Endothelial cell of umbilical vein (primary cell): ENCODE results near the gene MGST3. TPM values are rescaled to one million over a fixed set of nuclear protein-coding genes. Genes with fewer than 3 reads are reported as not detected.

ENCODE experiments used
- BruUV-seq: library from RNA; stranded (reverse); fragments of 400-500 nt; replicated peaks from 2 replicates; lab custom pipeline; 2021; lab: Mats Ljungman, UMichigan
- CTCF ChIA-PET: fragments of 300-600, 350-600 bp; sonication (Branson Sonifier 250); formaldehyde crosslinking; loops from one replicate; lab custom pipeline; 2021; ENCODE audit warnings: antibody characterized with exemption, inconsistent platforms; lab: Charles Lee
- POLR2A ChIA-PET: fragments of 300-600, 350-600 bp; sonication (Branson Sonifier 250); formaldehyde crosslinking; loops from one replicate; lab custom pipeline; 2021; ENCODE audit warnings: antibody characterized with exemption, inconsistent platforms; lab: Charles Lee
- DNase-seq: peaks from one replicate; pipeline ENCODE4 v3.0.0-alpha.2; 2011; ENCODE audit warnings: low read depth, low spot score
- FAIRE-seq: peaks from 2 replicates; lab custom pipeline; 2011; peaks lifted over from hg19 to GRCh38; lab: Jason Lieb, UNC
- H2AFZ ChIP-seq: 2 replicates; pipeline ENCODE4 v1.6.0; 2012; ENCODE audit warnings: low read depth, low read length, control low read depth, inconsistent platforms
- H3K27ac ChIP-seq: 2 replicates; pipeline ENCODE4 v1.5.1; 2011; ENCODE audit warnings: low read depth, mild to moderate bottlenecking, control low read depth, low read length, moderate library complexity; ENCODE audit not compliant: insufficient read depth
- H3K27me3 ChIP-seq, 2 experiments: 2 replicates each; pipeline versions ENCODE4 v1.6.0 to v1.6.1; 2011; ENCODE audit warnings: low read length in 2 of 2, mixed read lengths in 1 of 2; ENCODE audit not compliant: control insufficient read depth in 2 of 2, insufficient read depth in 2 of 2
- H3K36me3 ChIP-seq, 2 experiments: 2 replicates in 1 of 2; 3 replicates in 1 of 2; pipeline ENCODE4 v1.5.1; 2011; ENCODE audit warnings: low read length in 2 of 2, mild to moderate bottlenecking in 1 of 2, moderate library complexity in 1 of 2; ENCODE audit not compliant: control insufficient read depth in 2 of 2, insufficient read depth in 2 of 2; ENCODE audit errors: extremely low read depth in 1 of 2
- H3K4me1 ChIP-seq: 3 replicates; pipeline ENCODE4 v1.5.1; 2011; ENCODE audit warnings: mild to moderate bottlenecking, low read length; ENCODE audit not compliant: control insufficient read depth, insufficient read depth; ENCODE audit errors: extremely low read depth
- H3K4me2 ChIP-seq: 2 replicates; pipeline ENCODE4 v1.6.1; 2011; ENCODE audit warnings: low read length, control low read depth, mixed read lengths; ENCODE audit not compliant: insufficient read depth
- H3K4me3 ChIP-seq, 3 experiments: fragments of 200-600 bp in 1 of 3; sonication (generic), shearing (Covaris generic) in 1 of 3; replicated peaks in 1 of 3; 2 replicates each; pipeline ENCODE4 v1.5.1; 2011 to 2016; ENCODE audit warnings: control low read depth in 3 of 3, low read length in 3 of 3, mild to moderate bottlenecking in 2 of 3, inconsistent platforms in 1 of 3, low read depth in 1 of 3, moderate library complexity in 1 of 3; ENCODE audit not compliant: insufficient read depth in 1 of 3
- H3K79me2 ChIP-seq: 2 replicates; pipeline ENCODE4 v1.6.0; 2012; ENCODE audit warnings: low read length, inconsistent platforms; ENCODE audit not compliant: control insufficient read depth, insufficient read depth
- H3K9ac ChIP-seq: replicated peaks from 2 replicates; pipeline ENCODE3; 2011; ENCODE audit warnings: low read length, control low read depth; ENCODE audit not compliant: insufficient read depth; ENCODE audit errors: extremely low read depth
- H3K9me1 ChIP-seq: replicated peaks from 3 replicates; pipeline ENCODE4 v1.6.0; 2011; ENCODE audit warnings: mild to moderate bottlenecking, low read length; ENCODE audit not compliant: control insufficient read depth, insufficient read depth; ENCODE audit errors: extremely low read depth
- H3K9me3 ChIP-seq: replicated peaks from 2 replicates; pipeline ENCODE4 v1.5.1; 2012; ENCODE audit warnings: low read length, inconsistent platforms; ENCODE audit not compliant: control insufficient read depth, insufficient read depth
- H4K20me1 ChIP-seq: replicated peaks from 2 replicates; pipeline ENCODE3; 2011; ENCODE audit warnings: mild to moderate bottlenecking, low read length; ENCODE audit not compliant: control insufficient read depth, insufficient read depth; ENCODE audit errors: extremely low read depth
- CTCF ChIP-seq, 2 donors: IDR thresholded peaks; 1 replicate in 1 of 2; 2 replicates in 1 of 2; pipeline ENCODE4 v1.5.1; 2011; ENCODE audit warnings: low read length in 2 of 2, mild to moderate bottlenecking in 2 of 2, moderate library complexity in 2 of 2, control low read depth in 1 of 2, inconsistent platforms in 1 of 2, low read depth in 1 of 2; ENCODE audit not compliant: insufficient read depth in 1 of 2; ENCODE audit errors: extremely low read depth in 1 of 2
- EZH2 ChIP-seq: IDR thresholded peaks from 2 replicates; pipeline ENCODE4 v1.6.1; 2012; ENCODE audit warnings: borderline replicate concordance, low read depth, mild to moderate bottlenecking, moderate library complexity, low read length, inconsistent platforms; ENCODE audit not compliant: severe bottlenecking
- FOS ChIP-seq: IDR thresholded peaks from 2 replicates; pipeline ENCODE4 v1.6.1; 2011; ENCODE audit warnings: mild to moderate bottlenecking, low read length, moderate library complexity, borderline replicate concordance; ENCODE audit not compliant: insufficient read depth
- GATA2 ChIP-seq: IDR thresholded peaks from 2 replicates; pipeline ENCODE4 v1.7.0; 2011; ENCODE audit warnings: low read depth, mild to moderate bottlenecking, moderate library complexity, mixed read lengths, low read length; ENCODE audit not compliant: insufficient read length, insufficient read depth
- JUN ChIP-seq: IDR thresholded peaks from 2 replicates; pipeline ENCODE4 v1.6.1; 2011; ENCODE audit warnings: borderline replicate concordance, low read depth; ENCODE audit not compliant: insufficient read length, insufficient read depth
- MAX ChIP-seq: IDR thresholded peaks from 2 replicates; pipeline ENCODE4 v1.6.1; 2011; ENCODE audit not compliant: insufficient read depth, insufficient read length
- MYC ChIP-seq: IDR thresholded peaks from one replicate; pipeline ENCODE4 v1.6.1; 2011; ENCODE audit warnings: mild to moderate bottlenecking, low read depth, low read length
- POLR2A ChIP-seq: IDR thresholded peaks from 2 replicates; pipeline ENCODE4 v1.6.1; 2012; ENCODE audit warnings: low read depth, mild to moderate bottlenecking, control low read depth, low read length
- POLR2AphosphoS5 ChIP-seq: IDR thresholded peaks from 2 replicates; pipeline ENCODE4 v1.6.1; 2012; ENCODE audit warnings: low read depth, mild to moderate bottlenecking, control low read depth, low read length, moderate library complexity; ENCODE audit not compliant: insufficient read depth
- dilution Hi-C: fragments of 300-500 bp; cut with MboI; formaldehyde crosslinking; loops from one replicate; pipeline ENCODE4 v1.15.0; 2019; ENCODE audit warnings: low sequenced_read_pairs; ENCODE audit not compliant: extremely low pct_ligation_motif_present
- intact Hi-C: fragments of 100-400 bp; cut with micrococcal nuclease; formaldehyde crosslinking; loops from one replicate; pipeline ENCODE4 v1.10.0; 2022
- polyA plus RNA-seq, 4 experiments: library from polyadenylated mRNA; depleted of rRNA in 3 of 4; stranded (reverse) in 3 of 4; unstranded in 1 of 4; fragments of >200 nt; gene quantifications; 2 replicates each; pipeline versions ENCODE4 v1.2.1 to v1.2.3, GENCODE V29; 2011 to 2012; ENCODE audit warnings: missing spikeins in 1 of 4
- total RNA-seq: library from RNA; stranded (reverse); gene quantifications from 2 replicates; pipeline ENCODE4 v1.2.3, GENCODE V29; 2021

Gene MGST3
- total and polyA plus RNA-seq, 2 donors (not counting 3 experiments of a cell fraction or from before 2014, with no cell fraction given): 164 to 288 TPM

- Histone ChIP-seq H3K4me1 (no peaks in the 10 kb centered on the region), H3K36me3 (peaks cover 10 to 16% of the 10 kb centered on the region in 2 experiments), H3K9ac (no peak overlapping the region), H3K79me2 (no peaks in the 10 kb centered on the region), H4K20me1 (no peaks in the 10 kb centered on the region), H2AFZ (no peak overlapping the region), H3K9me1 (no peaks in the 10 kb centered on the region), H3K9me3 (no peaks in the 10 kb centered on the region), H3K4me2 (no peak overlapping the region), H3K27me3 (no peaks in the 10 kb centered on the region), H3K4me3 (no peak overlapping the region), H3K27ac (no peak overlapping the region)
- no TSS peak for BruUV-seq
- intact Hi-C loops (no loop called here), dilution Hi-C loops (no loop called here)
- ChIA-PET CTCF (interaction anchor here (1.7 kb wide), 1 partner anchor 67 kb away, joined by 4 read pairs; no protein-coding TSS in a partner anchor), POLR2A (no interaction called here)
- no peak for FAIRE-seq
- TF ChIP-seq CTCF (IDR thresholded peaks at IDR 0.05; ENCODE audit: extremely low read depth in 1 of 2, insufficient read depth in 1 of 2, low read depth in 1 of 2, low read length in 2 of 2) (no peak), POLR2A (no peak), EZH2 (no peak), POLR2AphosphoS5 (no peak), JUN (no peak), MYC (no peak), GATA2 (no peak), FOS (no peak), MAX (no peak)
- DNase-seq: no peak
These were observed 37.1 kb downstream of the MGST3 start for GRCh38 chr1:165668184-165668583.
